ENCODE measurements around the gene SMIM30. TPM values are rescaled to one million over a fixed set of nuclear protein-coding genes. Genes with fewer than 3 reads are reported as not detected.
A peak's percentile ranks its signal among the peaks of the same experiment; 100 is the strongest.

Gene SMIM30
- total and polyA plus RNA-seq, 2 experiments from 2014 or later = 74.0 to 92.0 TPM

DNA sequence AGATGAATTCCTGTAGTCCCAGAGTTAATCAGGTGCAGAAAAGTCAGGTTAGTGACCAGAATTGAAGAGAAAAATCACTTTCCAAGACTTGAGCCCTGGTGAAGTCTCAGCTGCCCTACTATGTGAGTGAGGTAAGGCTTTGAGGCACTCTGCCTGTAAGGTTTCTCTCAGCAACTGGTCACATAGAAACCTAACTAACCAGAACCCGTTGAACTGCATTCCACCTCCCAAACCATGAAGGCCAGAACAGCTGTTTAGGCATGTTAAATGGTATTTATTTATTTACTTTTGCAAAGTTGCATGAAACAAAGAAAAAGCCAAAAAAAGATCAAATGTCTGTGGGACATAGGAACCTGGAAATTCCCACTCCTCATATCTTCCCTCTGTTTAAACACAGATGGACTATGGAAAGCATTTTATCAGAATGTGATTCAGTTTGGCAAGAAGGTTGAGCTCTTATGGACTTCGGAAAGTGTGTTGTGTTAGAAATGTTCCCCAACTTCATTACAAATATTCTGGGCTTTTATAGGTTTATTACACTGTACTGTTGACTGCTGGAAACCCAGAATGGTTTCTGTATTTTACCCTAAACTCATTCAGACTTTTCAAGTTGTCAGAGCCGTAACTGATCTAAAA, 19.0 kb downstream of the SMIM30 start:
- no peak for TF ChIP-seq EZH2 (IDR thresholded peaks at IDR 0.05; ENCODE audit: borderline replicate concordance)
- TF ChIP-seq, protein P1, sequence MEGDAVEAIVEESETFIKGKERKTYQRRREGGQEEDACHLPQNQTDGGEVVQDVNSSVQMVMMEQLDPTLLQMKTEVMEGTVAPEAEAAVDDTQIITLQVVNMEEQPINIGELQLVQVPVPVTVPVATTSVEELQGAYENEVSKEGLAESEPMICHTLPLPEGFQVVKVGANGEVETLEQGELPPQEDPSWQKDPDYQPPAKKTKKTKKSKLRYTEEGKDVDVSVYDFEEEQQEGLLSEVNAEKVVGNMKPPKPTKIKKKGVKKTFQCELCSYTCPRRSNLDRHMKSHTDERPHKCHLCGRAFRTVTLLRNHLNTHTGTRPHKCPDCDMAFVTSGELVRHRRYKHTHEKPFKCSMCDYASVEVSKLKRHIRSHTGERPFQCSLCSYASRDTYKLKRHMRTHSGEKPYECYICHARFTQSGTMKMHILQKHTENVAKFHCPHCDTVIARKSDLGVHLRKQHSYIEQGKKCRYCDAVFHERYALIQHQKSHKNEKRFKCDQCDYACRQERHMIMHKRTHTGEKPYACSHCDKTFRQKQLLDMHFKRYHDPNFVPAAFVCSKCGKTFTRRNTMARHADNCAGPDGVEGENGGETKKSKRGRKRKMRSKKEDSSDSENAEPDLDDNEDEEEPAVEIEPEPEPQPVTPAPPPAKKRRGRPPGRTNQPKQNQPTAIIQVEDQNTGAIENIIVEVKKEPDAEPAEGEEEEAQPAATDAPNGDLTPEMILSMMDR (IDR thresholded peaks at IDR 0.05; ENCODE audit: poor library complexity) = no peak
- no peak for TF ChIP-seq EZH2phosphoT487 (IDR thresholded peaks at IDR 0.05; ENCODE audit: low read depth, severe bottlenecking, unreplicated experiment)
- no peaks in the 10 kb centered on the region for H3K4me1 ChIP-seq (ENCODE audit: insufficient read depth)
- no peaks in the 10 kb centered on the region for H3K36me3 ChIP-seq (replicated peaks; ENCODE audit: insufficient read depth, low read depth)
- no peaks in the 10 kb centered on the region for H4K20me1 ChIP-seq (ENCODE audit: insufficient read depth, poor library complexity, severe bottlenecking)
- H3K4me2 ChIP-seq = peak overlapping the region; percentile 52
- H3K9me2 ChIP-seq (replicated peaks; ENCODE audit: insufficient read depth) = no peaks in the 10 kb centered on the region
- no peak overlapping the region for H3K4me3 ChIP-seq
- H3K27me3 ChIP-seq = no peaks in the 10 kb centered on the region
- H2AFZ ChIP-seq = peak overlapping the region; percentile 16
- no peak for DNase-seq (ENCODE audit: low spot score)
- no peaks in the 10 kb centered on the region for H3K9me3 ChIP-seq (ENCODE audit: low read depth)
- H3K27ac ChIP-seq = peak overlapping the region; percentile 67
- WGBS (ENCODE audit: low lambda C conversion rate, missing lambda C conversion rate) = 58% methylated on average over 3 of the region's 3 CpGs
- no peaks in the 10 kb centered on the region for H3K79me2 ChIP-seq

DNA sequence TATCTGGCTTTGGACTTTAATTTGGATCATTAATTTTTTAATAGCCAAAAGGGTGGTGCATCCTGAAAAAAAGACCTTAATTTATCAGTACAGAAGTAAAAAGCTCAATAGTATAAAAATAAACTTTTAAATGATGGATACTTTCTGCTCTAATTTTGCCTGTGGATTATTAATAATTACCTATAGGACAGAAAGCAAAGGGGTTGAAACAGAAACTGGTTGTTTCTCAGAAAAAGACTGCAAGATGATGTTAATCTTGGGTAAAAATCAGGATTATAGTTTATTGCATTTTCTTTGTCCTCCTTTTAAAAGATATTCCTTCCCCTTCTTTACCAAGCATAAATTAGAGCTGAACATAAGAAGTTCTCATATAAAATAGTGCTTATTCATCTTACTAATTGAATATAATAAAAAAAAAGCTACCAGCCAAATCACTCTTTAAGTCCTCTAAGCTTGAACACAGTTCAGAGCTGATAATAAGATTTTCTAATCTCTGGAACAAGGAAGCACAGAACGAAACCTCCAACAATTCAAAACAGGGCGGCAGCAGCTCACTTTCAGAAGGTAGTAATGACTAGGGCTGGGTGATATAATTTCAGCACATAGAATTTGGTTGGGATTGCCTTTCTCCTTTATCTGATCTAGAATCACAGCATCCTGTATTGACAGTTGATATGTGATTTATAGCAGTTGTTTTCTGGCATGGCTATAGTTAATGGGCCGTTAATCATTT, 23.7 kb downstream of the SMIM30 start:
- DNase-seq (ENCODE audit: low spot score) = no peak
- TF ChIP-seq, protein P1 (IDR thresholded peaks at IDR 0.05; ENCODE audit: poor library complexity) = no peak
- TF ChIP-seq EZH2 (IDR thresholded peaks at IDR 0.05; ENCODE audit: borderline replicate concordance) = no peak
- no peak for TF ChIP-seq EZH2phosphoT487 (IDR thresholded peaks at IDR 0.05; ENCODE audit: low read depth, severe bottlenecking, unreplicated experiment)
- H4K20me1 ChIP-seq (ENCODE audit: insufficient read depth, poor library complexity, severe bottlenecking) = no peaks in the 10 kb centered on the region
- no peaks in the 10 kb centered on the region for H3K9me3 ChIP-seq (ENCODE audit: low read depth)
- WGBS (ENCODE audit: low lambda C conversion rate, missing lambda C conversion rate) = 82% methylated on average over 3 of the region's 3 CpGs
- H3K27ac ChIP-seq = no peak overlapping the region
- no peak overlapping the region for H3K4me2 ChIP-seq
- no peaks in the 10 kb centered on the region for H3K27me3 ChIP-seq
- no peak overlapping the region for H2AFZ ChIP-seq
- no peaks in the 10 kb centered on the region for H3K36me3 ChIP-seq (replicated peaks; ENCODE audit: insufficient read depth, low read depth)
- H3K79me2 ChIP-seq = no peaks in the 10 kb centered on the region
- no peak overlapping the region for H3K4me3 ChIP-seq
- H3K4me1 ChIP-seq (ENCODE audit: insufficient read depth) = no peaks in the 10 kb centered on the region
- H3K9me2 ChIP-seq (replicated peaks; ENCODE audit: insufficient read depth) = no peaks in the 10 kb centered on the region

DNA sequence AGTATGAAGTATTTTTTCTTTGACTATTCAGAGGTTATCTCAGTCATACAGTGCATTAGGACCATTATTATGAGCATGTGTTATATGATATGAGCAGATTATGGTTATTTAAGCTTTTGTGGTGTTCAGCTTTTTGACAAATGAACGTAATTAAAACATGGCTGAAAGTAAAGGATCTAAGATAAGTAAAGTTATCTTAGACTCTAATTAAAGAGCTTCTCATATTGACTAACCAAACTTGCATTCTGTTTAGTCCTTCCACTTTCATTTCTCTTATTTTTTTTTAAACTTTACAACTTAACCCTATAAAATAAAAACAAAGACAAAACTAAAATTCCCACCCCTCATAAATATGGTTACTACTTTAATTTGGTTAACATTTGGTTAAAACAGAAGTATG, 24.8 kb downstream of the SMIM30 start:
- DNase-seq (ENCODE audit: low spot score) = no peak
- Histone ChIP-seq H3K4me1 (ENCODE audit: insufficient read depth) (no peaks in the 10 kb centered on the region), H2AFZ (no peak overlapping the region), H3K27ac (no peak overlapping the region), H3K79me2 (no peaks in the 10 kb centered on the region), H3K27me3 (no peaks in the 10 kb centered on the region), H4K20me1 (ENCODE audit: insufficient read depth, poor library complexity, severe bottlenecking) (no peaks in the 10 kb centered on the region), H3K9me2 (replicated peaks; ENCODE audit: insufficient read depth) (no peaks in the 10 kb centered on the region), H3K36me3 (replicated peaks; ENCODE audit: insufficient read depth, low read depth) (no peaks in the 10 kb centered on the region), H3K4me3 (no peak overlapping the region), H3K9me3 (ENCODE audit: low read depth) (no peaks in the 10 kb centered on the region), H3K4me2 (no peak overlapping the region)
- TF ChIP-seq, protein P1 (IDR thresholded peaks at IDR 0.05; ENCODE audit: poor library complexity) = no peak
- TF ChIP-seq EZH2phosphoT487 (IDR thresholded peaks at IDR 0.05; ENCODE audit: low read depth, severe bottlenecking, unreplicated experiment) (no peak), EZH2 (IDR thresholded peaks at IDR 0.05; ENCODE audit: borderline replicate concordance) (no peak)
- WGBS (ENCODE audit: low lambda C conversion rate, missing lambda C conversion rate) = 77% methylated on average over 1 of the region's 1 CpG

Measured in hepatocyte (in vitro differentiated cells).